ENCODE measurements around the gene KRT7.

Gene KRT7

GRCh38 chr12:52274521-52275120, 41.6 kb downstream of the KRT7 start, which contains the start of gene KRT86:
KRT86 (plus strand) TSS chr12:52274645; CDS start chr12:52301917, 27,272 bp downstream.
- Histone ChIP-seq H3K27me3 (ENCODE audit: insufficient read depth, low read length) (peaks cover 36% of the 10 kb centered on the region), H3K9me3 (ENCODE audit: insufficient read depth, low read depth, low read length) (no peaks in the 10 kb centered on the region), H3K4me3 (ENCODE audit: low read length) (no peak within 1 kb of the TSS), H3K4me1 (ENCODE audit: insufficient read depth, low read length) (no peaks in the 10 kb centered on the region), H3K27ac (ENCODE audit: low read length) (no peak within 1 kb of the TSS), H3K36me3 (ENCODE audit: insufficient read depth, low read depth, low read length) (no peaks in the 10 kb centered on the region), H3K9ac (ENCODE audit: low read depth, low read length) (no peak within 1 kb of the TSS)

GRCh38 chr12:52275686-52276085, 42.6 kb downstream of the KRT7 start:
- no peak overlapping the region for H3K27ac ChIP-seq (ENCODE audit: low read length)
- H3K4me3 ChIP-seq (ENCODE audit: low read length), result no peak overlapping the region
- H3K27me3 ChIP-seq (ENCODE audit: insufficient read depth, low read length), result peaks cover 38% of the 10 kb centered on the region
- H3K9ac ChIP-seq (ENCODE audit: low read depth, low read length), result no peak overlapping the region
- H3K9me3 ChIP-seq (ENCODE audit: insufficient read depth, low read depth, low read length), result no peaks in the 10 kb centered on the region
- no peaks in the 10 kb centered on the region for H3K4me1 ChIP-seq (ENCODE audit: insufficient read depth, low read length)
- no peaks in the 10 kb centered on the region for H3K36me3 ChIP-seq (ENCODE audit: insufficient read depth, low read depth, low read length)

GRCh38 chr12:52277486-52278245, 44.6 kb downstream of the KRT7 start:
- Histone ChIP-seq H3K4me1 (ENCODE audit: insufficient read depth, low read length) (no peaks in the 10 kb centered on the region), H3K9ac (ENCODE audit: low read depth, low read length) (no peak overlapping the region)

GRCh38 chr12:52278575-52279421, 45.8 kb downstream of the KRT7 start:
- Histone ChIP-seq H3K9ac (ENCODE audit: low read depth, low read length) (no peak overlapping the region; the same call in 1 of the 2 replicates), H3K36me3 (ENCODE audit: insufficient read depth, low read depth, low read length) (no peaks in the 10 kb centered on the region), H3K4me1 (ENCODE audit: insufficient read depth, low read length) (no peaks in the 10 kb centered on the region), H3K27me3 (ENCODE audit: insufficient read depth, low read length) (peaks cover 38% of the 10 kb centered on the region), H3K9me3 (ENCODE audit: insufficient read depth, low read depth, low read length) (no peaks in the 10 kb centered on the region), H3K4me3 (ENCODE audit: low read length) (peak overlapping the region; percentile 65; the same call in 1 of the 2 replicates), H3K27ac (ENCODE audit: low read length) (no peak overlapping the region)

More at GRCh38 chr12:52277486-52278245, 44.6 kb downstream of the KRT7 start:
- Histone ChIP-seq H3K36me3 (ENCODE audit: insufficient read depth, low read depth, low read length) (no peaks in the 10 kb centered on the region), H3K27me3 (ENCODE audit: insufficient read depth, low read length) (peaks cover 38% of the 10 kb centered on the region), H3K27ac (ENCODE audit: low read length) (no peak overlapping the region), H3K9me3 (ENCODE audit: insufficient read depth, low read depth, low read length) (no peaks in the 10 kb centered on the region), H3K4me3 (ENCODE audit: low read length) (no peak overlapping the region)

GRCh38 chr12:52279422-52280318, 46.6 kb downstream of the KRT7 start:
- Histone ChIP-seq H3K9ac (ENCODE audit: low read depth, low read length) (no peak overlapping the region), H3K27ac (ENCODE audit: low read length) (no peak overlapping the region), H3K4me1 (ENCODE audit: insufficient read depth, low read length) (no peaks in the 10 kb centered on the region), H3K4me3 (ENCODE audit: low read length) (no peak overlapping the region), H3K27me3 (ENCODE audit: insufficient read depth, low read length) (peaks cover 36% of the 10 kb centered on the region), H3K9me3 (ENCODE audit: insufficient read depth, low read depth, low read length) (no peaks in the 10 kb centered on the region), H3K36me3 (ENCODE audit: insufficient read depth, low read depth, low read length) (no peaks in the 10 kb centered on the region)

- Histone ChIP-seq H3K4me3 (ENCODE audit: low read length) (no peak overlapping the region), H3K27ac (ENCODE audit: low read length) (no peak overlapping the region), H3K27me3 (ENCODE audit: insufficient read depth, low read length) (peaks cover 33% of the 10 kb centered on the region), H3K9me3 (ENCODE audit: insufficient read depth, low read depth, low read length) (no peaks in the 10 kb centered on the region), H3K4me1 (ENCODE audit: insufficient read depth, low read length) (no peaks in the 10 kb centered on the region), H3K36me3 (ENCODE audit: insufficient read depth, low read depth, low read length) (no peaks in the 10 kb centered on the region), H3K9ac (ENCODE audit: low read depth, low read length) (no peak overlapping the region)
Observed at GRCh38 chr12:52280319-52280795, 47.3 kb downstream of the KRT7 start.

- Histone ChIP-seq H3K4me1 (ENCODE audit: insufficient read depth, low read length) (no peaks in the 10 kb centered on the region), H3K9ac (ENCODE audit: low read depth, low read length) (no peak overlapping the region)
Observed at GRCh38 chr12:52280796-52281560, 47.9 kb downstream of the KRT7 start.

GRCh38 chr12:52284562-52285171, 51.6 kb downstream of the KRT7 start:
- Histone ChIP-seq H3K4me1 (ENCODE audit: insufficient read depth, low read length) (no peaks in the 10 kb centered on the region), H3K9ac (ENCODE audit: low read depth, low read length) (no peak overlapping the region), H3K9me3 (ENCODE audit: insufficient read depth, low read depth, low read length) (no peaks in the 10 kb centered on the region), H3K36me3 (ENCODE audit: insufficient read depth, low read depth, low read length) (no peaks in the 10 kb centered on the region), H3K27me3 (ENCODE audit: insufficient read depth, low read length) (peaks cover under 1% of the 10 kb centered on the region; the same call in 1 of the 2 replicates), H3K4me3 (ENCODE audit: low read length) (no peak overlapping the region), H3K27ac (ENCODE audit: low read length) (no peak overlapping the region)

More at GRCh38 chr12:52280796-52281560, 47.9 kb downstream of the KRT7 start:
- Histone ChIP-seq H3K9me3 (ENCODE audit: insufficient read depth, low read depth, low read length) (no peaks in the 10 kb centered on the region), H3K36me3 (ENCODE audit: insufficient read depth, low read depth, low read length) (no peaks in the 10 kb centered on the region), H3K27ac (ENCODE audit: low read length) (no peak overlapping the region), H3K27me3 (ENCODE audit: insufficient read depth, low read length) (peaks cover 33% of the 10 kb centered on the region), H3K4me3 (ENCODE audit: low read length) (no peak overlapping the region)

GRCh38 chr12:52285172-52285745, 52.2 kb downstream of the KRT7 start:
- no peaks in the 10 kb centered on the region for H3K9me3 ChIP-seq (ENCODE audit: insufficient read depth, low read depth, low read length)
- H3K4me1 ChIP-seq (ENCODE audit: insufficient read depth, low read length), result no peaks in the 10 kb centered on the region
- H3K4me3 ChIP-seq (ENCODE audit: low read length), result no peak overlapping the region
- H3K36me3 ChIP-seq (ENCODE audit: insufficient read depth, low read depth, low read length), result no peaks in the 10 kb centered on the region
- H3K9ac ChIP-seq (ENCODE audit: low read depth, low read length), result no peak overlapping the region
- no peak overlapping the region for H3K27ac ChIP-seq (ENCODE audit: low read length)
- H3K27me3 ChIP-seq (ENCODE audit: insufficient read depth, low read length), result no peaks in the 10 kb centered on the region
